ENCODE results near the gene LRP1B. TPM values are rescaled to one million over a fixed set of nuclear protein-coding genes. Genes with fewer than 3 reads are reported as not detected.

Gene LRP1B
- total and polyA plus RNA-seq, 2 of the 8 experiments (the other 6 are each of a cell fraction or from before 2014, with no cell fraction given), result 0.03 TPM; not detected in 1

- WGBS, 2 experiments (ENCODE audit: extremely low coverage in 1 of 2, insufficient coverage in 1 of 2, insufficient read length in 1 of 2, insufficient replicate concordance in 2 of 2, low coverage in 1 of 2, low lambda C conversion rate in 2 of 2, missing lambda C conversion rate in 1 of 2), result 82% methylated on average over 5 of the region's 5 CpGs; no CpG with 5 or more reads in 1 of the 2 experiments
- CTCF ChIA-PET (ENCODE audit: partially characterized antibody), result interaction anchor here (0.9 kb wide), 1 partner anchor 62 kb away, joined by 3 read pairs; no protein-coding TSS in a partner anchor
- TF ChIP-seq RXRA (IDR thresholded peaks at IDR 0.05; ENCODE audit: insufficient read depth, low read depth, low read length) (no peak), BACH1 (IDR thresholded peaks at IDR 0.05; ENCODE audit: low read length) (no peak), BRCA1 (IDR thresholded peaks at IDR 0.05; ENCODE audit: low read depth, low read length) (no peak), EP300 (IDR thresholded peaks at IDR 0.05; ENCODE audit: borderline replicate concordance in 1 of 2, low read depth in 2 of 2, low read length in 2 of 2) (no peak), NANOG (IDR thresholded peaks at IDR 0.05; ENCODE audit: insufficient read depth, low read depth, low read length, poor library complexity, severe bottlenecking) (no peak), KDM1A (IDR thresholded peaks at IDR 0.05; ENCODE audit: borderline replicate concordance, low read length) (no peak)
- TF ChIP-seq, protein P1, sequence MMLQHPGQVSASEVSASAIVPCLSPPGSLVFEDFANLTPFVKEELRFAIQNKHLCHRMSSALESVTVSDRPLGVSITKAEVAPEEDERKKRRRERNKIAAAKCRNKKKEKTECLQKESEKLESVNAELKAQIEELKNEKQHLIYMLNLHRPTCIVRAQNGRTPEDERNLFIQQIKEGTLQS (IDR thresholded peaks at IDR 0.05; ENCODE audit: insufficient read depth, low read depth, low read length), result no peak
Observed at GRCh38 chr2:140892436-140892835, 1238.4 kb downstream of the LRP1B start.

More at GRCh38 chr2:140892436-140892835, 1238.4 kb downstream of the LRP1B start:
- POLR2A ChIA-PET (ENCODE audit: partially characterized antibody), result no interaction called here
- Histone ChIP-seq H4K20me1 (replicated peaks in 1 of 2; ENCODE audit: control insufficient read depth in 1 of 2, insufficient read depth in 2 of 2, low read length in 2 of 2) (no peaks in the 10 kb centered on the region), H3K4ac (replicated peaks; ENCODE audit: insufficient read length, low read depth, low read length) (no peak overlapping the region), H3K79me2 (ENCODE audit: control insufficient read depth in 1 of 2, insufficient read depth in 2 of 2, low read length in 2 of 2) (no peaks in the 10 kb centered on the region), H2AFZ (ENCODE audit: low read length) (no peak overlapping the region), H3K27me3 (replicated peaks in 1 of 4; ENCODE audit: control insufficient read depth in 3 of 4, extremely low read depth in 1 of 4, insufficient read depth in 3 of 4, low read length in 3 of 4) (no peaks in the 10 kb centered on the region), H3K4me1 (replicated peaks in 1 of 4; ENCODE audit: control insufficient read depth in 3 of 4, insufficient read depth in 4 of 4, low read length in 3 of 4) (peaks cover 2 to 6% (median 3%) of the 10 kb centered on the region in 4 experiments; a peak in 4 of 7 replicates), H2AK5ac (ENCODE audit: low read depth, low read length) (no peak overlapping the region), H4K5ac (ENCODE audit: insufficient read length, low read depth, low read length) (no peak overlapping the region), H2BK5ac (ENCODE audit: low read depth, low read length) (no peak overlapping the region), H2BK20ac (ENCODE audit: low read length) (no peak overlapping the region), H3K14ac (ENCODE audit: insufficient read length) (no peak overlapping the region), H3K36me3 (ENCODE audit: control insufficient read depth in 2 of 4, insufficient read depth in 4 of 4, low read length in 3 of 4) (no peaks in the 10 kb centered on the region), H3K27ac (ENCODE audit: low read depth, low read length) (no peak overlapping the region), H3K23me2 (ENCODE audit: low read depth, low read length) (no peaks in the 10 kb centered on the region), H3K4me2 (ENCODE audit: insufficient read depth in 1 of 2, low read depth in 2 of 2, low read length in 2 of 2) (no peak overlapping the region), H3K9me3 (ENCODE audit: insufficient read depth in 2 of 2, low read depth in 1 of 2, low read length in 1 of 2) (no peaks in the 10 kb centered on the region), H3K23ac (ENCODE audit: insufficient read length) (no peak overlapping the region), H3K18ac (ENCODE audit: extremely low read depth, low read length) (no peak overlapping the region), H2BK12ac (ENCODE audit: low read depth, low read length) (no peak overlapping the region), H2BK15ac (ENCODE audit: low read length) (no peak overlapping the region), H4K91ac (replicated peaks; ENCODE audit: insufficient read length, low read length) (no peak overlapping the region), H3K4me3 (ENCODE audit: extremely low read depth in 1 of 4, insufficient read depth in 2 of 4, low read depth in 3 of 4, low read length in 4 of 4) (no peak overlapping the region), H4K8ac (ENCODE audit: extremely low read depth, insufficient read depth, low read length) (no peak overlapping the region), H3K56ac (replicated peaks; ENCODE audit: insufficient read length, low read depth, low read length) (no peak overlapping the region), H3K79me1 (ENCODE audit: low read depth, low read length) (no peaks in the 10 kb centered on the region), H3K9ac (replicated peaks in 1 of 4; ENCODE audit: extremely low read depth in 1 of 4, low read depth in 3 of 4, low read length in 3 of 4) (no peak overlapping the region), H2BK120ac (replicated peaks; ENCODE audit: low read depth, low read length) (no peak overlapping the region)
- FAIRE-seq (no peak), DNase-seq (ENCODE audit: low read depth in 1 of 2, low spot score in 2 of 2) (no peak)

Measured in H1 (cell line).